DOHH2 (cell line): ENCODE data around the gene DNASE2.

Source experiments
- CTCF ChIP-seq: fragments of 200-600 bp; sonication (generic); IDR thresholded peaks from one replicate; pipeline ENCODE4 v1.5.1; 2014; ENCODE audit warnings: antibody characterized with exemption, mild to moderate bottlenecking, low read depth, low read length; ENCODE audit not compliant: poor library complexity, severe bottlenecking
- EZH2phosphoT487 ChIP-seq: fragments of 200-600 bp; sonication (generic); IDR thresholded peaks from 2 replicates; pipeline ENCODE4 v1.6.1; 2017; ENCODE audit warnings: borderline replicate concordance, mild to moderate bottlenecking, antibody characterized with exemption, low read length, moderate library complexity, mixed read lengths

GRCh38 chr19:12924621-12925310, 43.5 kb upstream of the DNASE2 start:
- TF ChIP-seq CTCF = no peak
- no peak for TF ChIP-seq EZH2phosphoT487
